Astrocyte (in vitro differentiated cells and primary cell): ENCODE data around the gene RAB11FIP4. TPM values are rescaled to one million over a fixed set of nuclear protein-coding genes. Genes with fewer than 3 reads are reported as not detected.

Source experiments
- DNase-seq: peaks from one replicate; pipeline ENCODE4 v3.0.0-alpha.2; 2010; ENCODE audit warnings: low read depth
- FAIRE-seq: peaks from 2 replicates; lab custom pipeline; 2011; peaks lifted over from hg19 to GRCh38; lab: Jason Lieb, UNC
- H2AFZ ChIP-seq: 2 replicates; pipeline ENCODE4 v1.6.0; 2012; ENCODE audit warnings: low read depth, low read length, inconsistent platforms
- H3K27ac ChIP-seq: 2 replicates; pipeline ENCODE4 v1.5.1; 2011; ENCODE audit warnings: low read depth, low read length, inconsistent platforms
- H3K27me3 ChIP-seq: 2 replicates; pipeline ENCODE4 v1.6.0; 2011; ENCODE audit warnings: low read length, inconsistent platforms; ENCODE audit not compliant: insufficient read depth
- H3K36me3 ChIP-seq: 2 replicates; pipeline ENCODE4 v1.5.1; 2011; ENCODE audit warnings: low read length, inconsistent platforms; ENCODE audit not compliant: insufficient read depth
- H3K4me1 ChIP-seq: 2 replicates; pipeline ENCODE4 v1.5.1; 2011; ENCODE audit warnings: low read length, inconsistent platforms; ENCODE audit not compliant: insufficient read depth
- H3K4me2 ChIP-seq: 2 replicates; pipeline ENCODE4 v1.6.0; 2012; ENCODE audit warnings: low read length, inconsistent platforms
- H3K4me3 ChIP-seq: 2 replicates; pipeline ENCODE4 v1.5.1; 2011; ENCODE audit warnings: low read depth, mild to moderate bottlenecking, low read length, inconsistent platforms; ENCODE audit not compliant: insufficient read depth
- H3K79me2 ChIP-seq: 2 replicates; pipeline ENCODE4 v1.6.0; 2012; ENCODE audit warnings: mild to moderate bottlenecking, low read length, inconsistent platforms; ENCODE audit not compliant: insufficient read depth
- H3K9ac ChIP-seq: 2 replicates; pipeline ENCODE4 v1.6.0; 2012; ENCODE audit warnings: mild to moderate bottlenecking, low read length, inconsistent platforms
- H3K9me3 ChIP-seq: 2 replicates; pipeline ENCODE4 v1.5.1; 2012; ENCODE audit warnings: low read depth, mild to moderate bottlenecking, low read length, inconsistent platforms; ENCODE audit not compliant: insufficient read depth
- H4K20me1 ChIP-seq: 2 replicates; pipeline ENCODE4 v1.6.0; 2012; ENCODE audit warnings: low read length, inconsistent platforms; ENCODE audit not compliant: insufficient read depth
- H3K27ac Mint-ChIP-seq: one replicate; pipeline ENCODE4 v1.8.0; 2021; ENCODE audit warnings: mild to moderate bottlenecking, mixed read lengths; ENCODE audit not compliant: unreplicated experiment
- H3K27me3 Mint-ChIP-seq: one replicate; pipeline ENCODE4 v1.8.0; 2021; ENCODE audit warnings: low read depth, mixed read lengths; ENCODE audit not compliant: unreplicated experiment
- H3K36me3 Mint-ChIP-seq: one replicate; pipeline ENCODE4 v1.8.0; 2021; ENCODE audit warnings: low read depth, mixed read lengths; ENCODE audit not compliant: unreplicated experiment
- H3K4me1 Mint-ChIP-seq: one replicate; pipeline ENCODE4 v1.8.0; 2021; ENCODE audit warnings: low read depth, mixed read lengths; ENCODE audit not compliant: unreplicated experiment
- H3K4me3 Mint-ChIP-seq: one replicate; pipeline ENCODE4 v1.8.0; 2021; ENCODE audit warnings: mild to moderate bottlenecking, moderate library complexity, mixed read lengths; ENCODE audit not compliant: unreplicated experiment
- H3K9me3 Mint-ChIP-seq: one replicate; pipeline ENCODE4 v1.8.0; 2021; ENCODE audit warnings: mild to moderate bottlenecking, mixed read lengths; ENCODE audit not compliant: unreplicated experiment
- EZH2 ChIP-seq: IDR thresholded peaks from 2 replicates; pipeline ENCODE4 v1.6.1; 2012; ENCODE audit warnings: mild to moderate bottlenecking, low read length, inconsistent platforms; ENCODE audit not compliant: insufficient read depth
- total RNA-seq: library from RNA; stranded (reverse); gene quantifications from 2 replicates; pipeline ENCODE4 v1.2.1, GENCODE V29; 2021
- TF ChIP-seq, protein P1 (sequence below): IDR thresholded peaks from 2 replicates; pipeline ENCODE4 v1.5.1; 2011; ENCODE audit warnings: low read depth, mild to moderate bottlenecking, inconsistent platforms, low read length, moderate library complexity; ENCODE audit not compliant: insufficient read depth

Gene RAB11FIP4
- total RNA-seq, 1 donor from 2014 or later = 4.4 TPM

GRCh38 chr17:31448467-31449077, 57.1 kb downstream of the RAB11FIP4 start:
- no peak overlapping the region for H3K4me3 Mint-ChIP-seq
- peaks cover 3% of the 10 kb centered on the region for H3K4me1 Mint-ChIP-seq
- H3K9ac ChIP-seq = no peak overlapping the region
- no peak overlapping the region for H3K4me2 ChIP-seq
- TF ChIP-seq EZH2 = no peak
- TF ChIP-seq, protein P1, sequence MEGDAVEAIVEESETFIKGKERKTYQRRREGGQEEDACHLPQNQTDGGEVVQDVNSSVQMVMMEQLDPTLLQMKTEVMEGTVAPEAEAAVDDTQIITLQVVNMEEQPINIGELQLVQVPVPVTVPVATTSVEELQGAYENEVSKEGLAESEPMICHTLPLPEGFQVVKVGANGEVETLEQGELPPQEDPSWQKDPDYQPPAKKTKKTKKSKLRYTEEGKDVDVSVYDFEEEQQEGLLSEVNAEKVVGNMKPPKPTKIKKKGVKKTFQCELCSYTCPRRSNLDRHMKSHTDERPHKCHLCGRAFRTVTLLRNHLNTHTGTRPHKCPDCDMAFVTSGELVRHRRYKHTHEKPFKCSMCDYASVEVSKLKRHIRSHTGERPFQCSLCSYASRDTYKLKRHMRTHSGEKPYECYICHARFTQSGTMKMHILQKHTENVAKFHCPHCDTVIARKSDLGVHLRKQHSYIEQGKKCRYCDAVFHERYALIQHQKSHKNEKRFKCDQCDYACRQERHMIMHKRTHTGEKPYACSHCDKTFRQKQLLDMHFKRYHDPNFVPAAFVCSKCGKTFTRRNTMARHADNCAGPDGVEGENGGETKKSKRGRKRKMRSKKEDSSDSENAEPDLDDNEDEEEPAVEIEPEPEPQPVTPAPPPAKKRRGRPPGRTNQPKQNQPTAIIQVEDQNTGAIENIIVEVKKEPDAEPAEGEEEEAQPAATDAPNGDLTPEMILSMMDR = no peak
- no peak overlapping the region for H3K27ac ChIP-seq
- no peak overlapping the region for H2AFZ ChIP-seq
- no peaks in the 10 kb centered on the region for H3K9me3 ChIP-seq
- H3K27me3 ChIP-seq = no peaks in the 10 kb centered on the region
- no peak overlapping the region for H3K4me3 ChIP-seq
- peaks cover 6% of the 10 kb centered on the region for H3K4me1 ChIP-seq
- no peaks in the 10 kb centered on the region for H3K36me3 ChIP-seq
- peak; percentile 31 for DNase-seq
- H3K9me3 Mint-ChIP-seq = no peaks in the 10 kb centered on the region
- H3K36me3 Mint-ChIP-seq = no peaks in the 10 kb centered on the region
- no peaks in the 10 kb centered on the region for H4K20me1 ChIP-seq
- H3K27me3 Mint-ChIP-seq = peaks cover 39% of the 10 kb centered on the region
- no peaks in the 10 kb centered on the region for H3K79me2 ChIP-seq
- no peak for FAIRE-seq
- H3K27ac Mint-ChIP-seq = no peak overlapping the region

DNA sequence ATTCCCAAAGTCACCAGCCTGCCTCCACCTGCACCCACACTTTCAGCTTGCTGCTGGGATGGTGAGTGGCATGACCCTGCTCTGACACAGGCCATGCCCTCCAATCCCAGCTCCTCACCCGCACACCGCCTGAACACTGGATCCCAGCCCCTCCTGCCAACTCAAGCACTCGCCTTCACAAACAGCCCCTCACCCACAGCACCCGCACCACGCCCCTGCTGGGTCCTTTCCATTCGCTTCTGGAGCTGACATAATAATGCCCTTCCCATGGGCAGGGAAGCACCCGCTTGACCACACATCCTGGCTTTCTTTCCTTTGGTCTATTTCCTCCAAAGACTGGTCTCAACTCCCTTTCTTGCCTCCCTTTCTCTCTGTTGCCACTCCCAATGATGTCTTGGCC, 57.6 kb downstream of the RAB11FIP4 start:
- H3K4me2 ChIP-seq = no peak overlapping the region
- Mint-ChIP-seq H3K4me1 (no peaks in the 10 kb centered on the region), H3K4me3 (no peak overlapping the region), H3K36me3 (no peaks in the 10 kb centered on the region), H3K9me3 (no peaks in the 10 kb centered on the region), H3K27ac (no peak overlapping the region), H3K27me3 (peaks cover 39% of the 10 kb centered on the region)
- no peaks in the 10 kb centered on the region for H3K36me3 ChIP-seq
- peaks cover 3% of the 10 kb centered on the region for H3K4me1 ChIP-seq
- H3K9me3 ChIP-seq = no peaks in the 10 kb centered on the region
- no peak overlapping the region for H3K4me3 ChIP-seq
- DNase-seq = no peak
- FAIRE-seq = no peak
- H3K27me3 ChIP-seq = no peaks in the 10 kb centered on the region
- no peaks in the 10 kb centered on the region for H4K20me1 ChIP-seq
- H2AFZ ChIP-seq = no peak overlapping the region
- H3K9ac ChIP-seq = no peak overlapping the region
- no peak for TF ChIP-seq EZH2
- TF ChIP-seq, protein P1 = no peak
- no peaks in the 10 kb centered on the region for H3K79me2 ChIP-seq
- no peak overlapping the region for H3K27ac ChIP-seq

GRCh38 chr17:31449746-31450145, 58.3 kb downstream of the RAB11FIP4 start:
- DNase-seq (no peak), FAIRE-seq (no peak)
- H3K4me2 ChIP-seq = no peak overlapping the region
- peaks cover 35% of the 10 kb centered on the region for H3K27me3 Mint-ChIP-seq
- H3K4me1 ChIP-seq = no peaks in the 10 kb centered on the region
- no peak overlapping the region for H2AFZ ChIP-seq
- no peak overlapping the region for H3K4me3 Mint-ChIP-seq
- no peaks in the 10 kb centered on the region for H3K79me2 ChIP-seq
- no peaks in the 10 kb centered on the region for H3K9me3 Mint-ChIP-seq
- H3K27me3 ChIP-seq = no peaks in the 10 kb centered on the region
- no peak overlapping the region for H3K27ac Mint-ChIP-seq
- H3K4me3 ChIP-seq = no peak overlapping the region
- no peak overlapping the region for H3K9ac ChIP-seq
- H3K4me1 Mint-ChIP-seq = no peaks in the 10 kb centered on the region
- no peak overlapping the region for H3K27ac ChIP-seq
- no peaks in the 10 kb centered on the region for H4K20me1 ChIP-seq
- H3K36me3 ChIP-seq = no peaks in the 10 kb centered on the region
- H3K36me3 Mint-ChIP-seq = no peaks in the 10 kb centered on the region
- TF ChIP-seq EZH2 = no peak
- TF ChIP-seq, protein P1 = no peak
- H3K9me3 ChIP-seq = no peaks in the 10 kb centered on the region
